H9 (cell line): ENCODE results near the gene WWC2. TPM values are rescaled to one million over a fixed set of nuclear protein-coding genes. Genes with fewer than 3 reads are reported as not detected.

ENCODE experiments used
- DNase-seq: peaks from one replicate; pipeline ENCODE4 v3.0.0-alpha.2; 2017
- H2AFZ ChIP-seq: one replicate; pipeline ENCODE4 v1.6.1; 2013; ENCODE audit warnings: mild to moderate bottlenecking, low read length, control low read depth, moderate library complexity
- H2AK5ac ChIP-seq: 2 replicates; pipeline ENCODE4 v1.6.1; 2013; ENCODE audit warnings: low read length, control low read depth, mixed read lengths; ENCODE audit not compliant: insufficient read length
- H2BK120ac ChIP-seq: one replicate; pipeline ENCODE4 v1.6.1; 2013; ENCODE audit warnings: low read depth, mild to moderate bottlenecking, low read length, control low read depth, inconsistent platforms; ENCODE audit not compliant: poor library complexity, severe bottlenecking
- H2BK12ac ChIP-seq: 2 replicates; pipeline ENCODE4 v1.6.1; 2013; ENCODE audit warnings: low read length, control low read depth, mixed read lengths, low read depth; ENCODE audit not compliant: insufficient read length
- H2BK15ac ChIP-seq: 2 replicates; pipeline ENCODE4 v1.6.1; 2013; ENCODE audit warnings: low read depth, low read length, control low read depth
- H2BK20ac ChIP-seq: one replicate; pipeline ENCODE4 v1.6.1; 2013; ENCODE audit warnings: low read depth, mild to moderate bottlenecking, low read length, control low read depth, inconsistent platforms; ENCODE audit not compliant: poor library complexity, severe bottlenecking
- H2BK5ac ChIP-seq: 2 replicates; pipeline ENCODE4 v1.6.1; 2013; ENCODE audit warnings: low read length, control low read depth, mixed read lengths; ENCODE audit not compliant: insufficient read length
- H3K14ac ChIP-seq: 2 replicates; pipeline ENCODE4 v1.6.1; 2013; ENCODE audit warnings: low read length, control low read depth; ENCODE audit not compliant: insufficient read depth
- H3K18ac ChIP-seq: 2 replicates; pipeline ENCODE4 v1.6.1; 2013; ENCODE audit warnings: low read depth, mild to moderate bottlenecking, mixed read lengths, low read length, control low read depth; ENCODE audit not compliant: insufficient read length
- H3K23ac ChIP-seq: 2 replicates; pipeline ENCODE4 v1.6.1; 2013; ENCODE audit warnings: low read length, control low read depth, mixed read lengths, low read depth; ENCODE audit not compliant: insufficient read length
- H3K23me2 ChIP-seq: 2 replicates; pipeline ENCODE4 v1.6.1; 2013; ENCODE audit warnings: low read depth, mild to moderate bottlenecking, mixed read lengths, low read length, control low read depth; ENCODE audit not compliant: insufficient read length, poor library complexity, severe bottlenecking
- H3K27ac ChIP-seq: 2 replicates; pipeline ENCODE4 v1.5.1; 2013; ENCODE audit warnings: low read length, control low read depth, mixed read lengths, low read depth; ENCODE audit not compliant: insufficient read length
- H3K27me3 ChIP-seq: 2 replicates; pipeline ENCODE4 v1.6.1; 2013; ENCODE audit warnings: low read length, control low read depth, inconsistent platforms; ENCODE audit not compliant: insufficient read depth
- H3K4ac ChIP-seq: 2 replicates; pipeline ENCODE4 v1.6.1; 2013; ENCODE audit warnings: low read depth, mild to moderate bottlenecking, control low read depth, inconsistent platforms, low read length, moderate library complexity
- H3K4me1 ChIP-seq: 2 replicates; pipeline ENCODE4 v1.6.1; 2013; ENCODE audit warnings: low read length, control low read depth, inconsistent platforms; ENCODE audit not compliant: insufficient read depth
- H3K4me2 ChIP-seq: 2 replicates; pipeline ENCODE4 v1.6.1; 2013; ENCODE audit warnings: low read length, control low read depth, mixed read lengths; ENCODE audit not compliant: insufficient read length, insufficient read depth
- H3K56ac ChIP-seq: 2 replicates; pipeline ENCODE4 v1.6.1; 2013; ENCODE audit warnings: low read depth, mild to moderate bottlenecking, mixed read lengths, low read length, control low read depth; ENCODE audit not compliant: insufficient read length
- H3K79me1 ChIP-seq: 2 replicates; pipeline ENCODE4 v1.6.1; 2013; ENCODE audit warnings: low read depth, mild to moderate bottlenecking, moderate library complexity, low read length, control low read depth, inconsistent platforms; ENCODE audit not compliant: insufficient read depth, poor library complexity, severe bottlenecking
- H3K79me2 ChIP-seq: 2 replicates; pipeline ENCODE4 v1.6.1; 2013; ENCODE audit warnings: low read length, control low read depth, inconsistent platforms; ENCODE audit not compliant: insufficient read depth
- H3K9ac ChIP-seq: 2 replicates; pipeline ENCODE4 v1.6.1; 2013; ENCODE audit warnings: low read length, control low read depth, mixed read lengths; ENCODE audit not compliant: insufficient read length; ENCODE audit errors: extremely low read depth
- H3K9me3 ChIP-seq: one replicate; pipeline ENCODE4 v1.6.1; 2013; ENCODE audit warnings: low read depth, low read length, inconsistent platforms; ENCODE audit not compliant: control insufficient read depth
- H3T11ph ChIP-seq: one replicate; pipeline ENCODE4 v1.6.1; 2013; ENCODE audit warnings: mild to moderate bottlenecking, low read length, control low read depth, inconsistent platforms
- H4K20me1 ChIP-seq: one replicate; pipeline ENCODE4 v1.6.1; 2013; ENCODE audit not compliant: control insufficient read depth, insufficient read length, insufficient read depth
- H4K5ac ChIP-seq: 2 replicates; pipeline ENCODE4 v1.6.1; 2013; ENCODE audit warnings: low read depth, mild to moderate bottlenecking, mixed read lengths, low read length, control low read depth; ENCODE audit not compliant: insufficient read length
- H4K8ac ChIP-seq: replicated peaks from 2 replicates; pipeline ENCODE4 v1.6.1; 2013; ENCODE audit warnings: low read length, control low read depth, mixed read lengths, low read depth; ENCODE audit not compliant: insufficient read length
- H4K91ac ChIP-seq: 2 replicates; pipeline ENCODE4 v1.6.1; 2013; ENCODE audit warnings: low read depth, mild to moderate bottlenecking, moderate library complexity, mixed read lengths, low read length, control low read depth; ENCODE audit not compliant: insufficient read length
- H3K27ac Mint-ChIP-seq, 3 experiments: 2 replicates in 2 of 3; 3 replicates in 1 of 3; pipeline ENCODE4 v1.8.0; 2020 to 2021; ENCODE audit warnings: mixed read lengths in 3 of 3, mild to moderate bottlenecking in 1 of 3, moderate library complexity in 1 of 3
- H3K27me3 Mint-ChIP-seq: 2 replicates; pipeline ENCODE4 v1.8.0; 2021; ENCODE audit warnings: low read depth, mild to moderate bottlenecking, moderate library complexity, mixed read lengths
- H3K36me3 Mint-ChIP-seq, 3 experiments: 2 replicates in 2 of 3; 3 replicates in 1 of 3; pipeline ENCODE4 v1.8.0; 2020 to 2021; ENCODE audit warnings: low read depth in 3 of 3, mixed read lengths in 3 of 3; ENCODE audit not compliant: insufficient read depth in 1 of 3
- H3K4me1 Mint-ChIP-seq, 2 experiments: 2 replicates each; pipeline ENCODE4 v1.8.0; 2020; ENCODE audit warnings: mixed read lengths in 2 of 2
- H3K4me3 Mint-ChIP-seq, 2 experiments: 2 replicates in 1 of 2; 3 replicates in 1 of 2; pipeline ENCODE4 v1.8.0; 2020 to 2021; ENCODE audit warnings: mild to moderate bottlenecking in 2 of 2, mixed read lengths in 2 of 2, moderate library complexity in 1 of 2
- H3K9me3 Mint-ChIP-seq, 2 experiments: 2 replicates in 1 of 2; 3 replicates in 1 of 2; pipeline ENCODE4 v1.8.0; 2020; ENCODE audit warnings: mild to moderate bottlenecking in 2 of 2, mixed read lengths in 2 of 2, moderate library complexity in 1 of 2
- CTCF ChIP-seq: fragments of 200-600 bp; sonication (generic); conservative IDR thresholded peaks from 3 replicates; pipeline ENCODE4 v1.8.0; 2021; ENCODE audit warnings: antibody characterized with exemption, mild to moderate bottlenecking
- WGBS: extraction: QIAGEN DNeasy Blood & Tissue Kit; methylation state at CpG from one replicate; pipeline ENCODE4 v1.1.7; 2013; ENCODE audit warnings: missing lambda C conversion rate, low lambda C conversion rate, mixed read lengths; ENCODE audit not compliant: insufficient read length; ENCODE audit errors: extremely low coverage; 5-methylcytosine and 5-hydroxymethylcytosine counted together
- total RNA-seq: library from RNA; stranded (reverse); gene quantifications from 2 replicates; pipeline ENCODE4 v1.2.1, GENCODE V29; 2021

WWC2 gene
- total RNA-seq, 1 experiment from 2014 or later = 106 TPM

GRCh38 chr4:183320211-183321059 is 221.4 kb downstream of the WWC2 start, which contains the start of gene CLDN22:
Gene CLDN22 (minus strand): TSS chr4:183320276. CDS start chr4:183320218, 58 bp downstream.
- Histone ChIP-seq H3T11ph (no peak within 1 kb of the TSS), H3K79me1 (no peaks in the 10 kb centered on the region), H2BK120ac (no peak within 1 kb of the TSS), H3K9ac (no peak within 1 kb of the TSS), H3K18ac (no peak within 1 kb of the TSS), H3K27me3 (no peaks in the 10 kb centered on the region), H3K27ac (no peak within 1 kb of the TSS), H2BK5ac (no peak within 1 kb of the TSS), H3K23ac (no peak within 1 kb of the TSS), H2BK20ac (no peak within 1 kb of the TSS), H3K79me2 (no peaks in the 10 kb centered on the region; the same call in 1 of the 2 replicates), H2AFZ (no peak within 1 kb of the TSS), H2AK5ac (no peak within 1 kb of the TSS), H3K4me1 (no peaks in the 10 kb centered on the region), H3K9me3 (no peaks in the 10 kb centered on the region), H3K4ac (no peak within 1 kb of the TSS), H4K91ac (no peak within 1 kb of the TSS), H4K20me1 (no peaks in the 10 kb centered on the region), H4K8ac (no peak within 1 kb of the TSS), H3K56ac (no peak within 1 kb of the TSS), H3K23me2 (no peaks in the 10 kb centered on the region), H3K14ac (no peak within 1 kb of the TSS), H3K4me2 (no peak within 1 kb of the TSS), H4K5ac (no peak within 1 kb of the TSS), H2BK12ac (no peak within 1 kb of the TSS), H2BK15ac (no peak within 1 kb of the TSS)
- no CpG with 5 or more reads among the region's 6 CpGs for WGBS
- peak within 1 kb of the TSS in 1 of 3 experiments; percentile 52; a peak in 2 of 7 replicates for H3K27ac Mint-ChIP-seq
- H3K9me3 Mint-ChIP-seq = peaks cover 3 to 4% of the 10 kb centered on the region in 2 experiments; a peak in 2 of 5 replicates
- no peaks in the 10 kb centered on the region for H3K27me3 Mint-ChIP-seq
- DNase-seq = no peak
- TF ChIP-seq CTCF = no peak
- no peak within 1 kb of the TSS for H3K4me3 Mint-ChIP-seq
- H3K36me3 Mint-ChIP-seq = peaks cover 7 to 31% (median 18%) of the 10 kb centered on the region in 3 experiments; a peak in 6 of 7 replicates
- H3K4me1 Mint-ChIP-seq = peaks cover 0 to 7% of the 10 kb centered on the region in 2 experiments; a peak in 1 of 4 replicates
